NCI-H82 treated with DMSO at 0.1 percent for 48 hours (cell line): ENCODE results near the gene ACAP2.
"Not testable (repeated sequence)": the region's sequence is repeated elsewhere in the genome, so short reads cannot be mapped to it uniquely, and the experiment has no call there.

ENCODE experiments used
- DNase-seq: peaks from one replicate; lab custom pipeline; 2025; ENCODE audit not compliant: unreplicated experiment; lab: John Stamatoyannopoulos, UW

Gene ACAP2, protein sequence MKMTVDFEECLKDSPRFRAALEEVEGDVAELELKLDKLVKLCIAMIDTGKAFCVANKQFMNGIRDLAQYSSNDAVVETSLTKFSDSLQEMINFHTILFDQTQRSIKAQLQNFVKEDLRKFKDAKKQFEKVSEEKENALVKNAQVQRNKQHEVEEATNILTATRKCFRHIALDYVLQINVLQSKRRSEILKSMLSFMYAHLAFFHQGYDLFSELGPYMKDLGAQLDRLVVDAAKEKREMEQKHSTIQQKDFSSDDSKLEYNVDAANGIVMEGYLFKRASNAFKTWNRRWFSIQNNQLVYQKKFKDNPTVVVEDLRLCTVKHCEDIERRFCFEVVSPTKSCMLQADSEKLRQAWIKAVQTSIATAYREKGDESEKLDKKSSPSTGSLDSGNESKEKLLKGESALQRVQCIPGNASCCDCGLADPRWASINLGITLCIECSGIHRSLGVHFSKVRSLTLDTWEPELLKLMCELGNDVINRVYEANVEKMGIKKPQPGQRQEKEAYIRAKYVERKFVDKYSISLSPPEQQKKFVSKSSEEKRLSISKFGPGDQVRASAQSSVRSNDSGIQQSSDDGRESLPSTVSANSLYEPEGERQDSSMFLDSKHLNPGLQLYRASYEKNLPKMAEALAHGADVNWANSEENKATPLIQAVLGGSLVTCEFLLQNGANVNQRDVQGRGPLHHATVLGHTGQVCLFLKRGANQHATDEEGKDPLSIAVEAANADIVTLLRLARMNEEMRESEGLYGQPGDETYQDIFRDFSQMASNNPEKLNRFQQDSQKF

GRCh38 chr3:195442573-195443390, at the start of gene ACAP2:
ACAP2 (minus strand) TSS chr3:195443020; CDS start chr3:195442847, 173 bp downstream.
- DNase-seq = peak; percentile 98

GRCh38 chr3:195475614-195476013, 32.8 kb upstream of the ACAP2 start:
- DNase-seq = no peak

- DNase-seq = not testable (repeated sequence)
These were observed 32.3 kb upstream of the ACAP2 start for GRCh38 chr3:195475116-195475515.

GRCh38 chr3:195468841-195469240, 26.0 kb upstream of the ACAP2 start:
- DNase-seq = no peak

- DNase-seq = no peak
These were observed 25.6 kb upstream of the ACAP2 start for GRCh38 chr3:195468391-195468776.

- DNase-seq = no peak
These were observed 25.0 kb upstream of the ACAP2 start for GRCh38 chr3:195467641-195468390.

- no peak for DNase-seq
These were observed 23.4 kb upstream of the ACAP2 start for GRCh38 chr3:195466251-195466650.

- not testable (repeated sequence) for DNase-seq
These were observed 20.1 kb upstream of the ACAP2 start for GRCh38 chr3:195462922-195463321.

DNA sequence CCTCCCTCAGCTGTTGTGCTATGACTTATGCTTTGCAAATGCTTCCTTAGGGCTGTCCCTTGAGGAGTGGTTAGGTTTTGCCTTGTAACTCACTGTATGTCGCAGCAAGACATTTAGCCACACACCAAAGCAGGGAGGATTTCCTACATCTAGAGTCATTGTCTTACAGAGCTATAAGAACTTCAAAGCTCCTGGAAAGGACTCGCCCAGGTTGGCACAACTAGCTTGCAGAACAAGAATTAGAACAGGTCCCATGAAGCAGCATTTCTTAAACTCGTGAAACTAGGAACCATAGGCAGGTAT, 19.4 kb upstream of the ACAP2 start:
- no peak for DNase-seq

DNA sequence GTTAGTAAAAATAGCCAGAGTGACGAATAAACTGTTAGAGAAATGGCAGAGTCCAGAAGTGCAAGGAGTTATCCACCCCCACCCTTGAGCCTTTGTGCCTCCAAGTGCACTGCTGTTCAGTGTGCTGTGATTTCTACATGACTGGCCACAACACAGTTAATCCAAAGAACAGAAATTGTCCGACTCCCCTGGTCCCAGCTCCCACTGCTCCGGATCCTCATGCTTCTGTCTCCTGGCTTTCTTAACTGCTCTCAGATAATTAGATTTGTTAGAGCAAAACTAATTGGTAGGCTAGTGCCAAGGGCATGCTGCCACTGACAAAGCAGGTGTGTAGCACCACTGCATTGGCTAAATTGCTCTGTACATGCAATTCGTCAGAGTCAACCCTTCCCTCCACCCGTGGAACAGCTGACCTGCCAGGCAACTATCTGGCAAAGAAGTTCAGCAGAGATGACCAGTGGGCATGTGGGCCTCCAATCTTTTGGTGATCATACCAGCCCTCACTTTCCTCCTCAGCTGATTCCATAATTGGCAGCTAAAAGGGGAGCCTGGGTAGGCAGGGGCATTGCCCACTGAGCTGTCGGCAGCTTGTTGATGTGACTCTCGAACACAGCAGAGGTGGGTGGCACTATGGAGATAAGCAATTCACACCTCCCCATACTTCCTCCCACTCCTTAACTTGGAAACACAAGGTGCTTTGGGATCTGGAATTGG, 18.9 kb upstream of the ACAP2 start:
- DNase-seq = peak; percentile 40

GRCh38 chr3:195460091-195460713, 17.4 kb upstream of the ACAP2 start:
- DNase-seq = no peak

GRCh38 chr3:195458316-195458717, 15.5 kb upstream of the ACAP2 start:
- no peak for DNase-seq

DNA sequence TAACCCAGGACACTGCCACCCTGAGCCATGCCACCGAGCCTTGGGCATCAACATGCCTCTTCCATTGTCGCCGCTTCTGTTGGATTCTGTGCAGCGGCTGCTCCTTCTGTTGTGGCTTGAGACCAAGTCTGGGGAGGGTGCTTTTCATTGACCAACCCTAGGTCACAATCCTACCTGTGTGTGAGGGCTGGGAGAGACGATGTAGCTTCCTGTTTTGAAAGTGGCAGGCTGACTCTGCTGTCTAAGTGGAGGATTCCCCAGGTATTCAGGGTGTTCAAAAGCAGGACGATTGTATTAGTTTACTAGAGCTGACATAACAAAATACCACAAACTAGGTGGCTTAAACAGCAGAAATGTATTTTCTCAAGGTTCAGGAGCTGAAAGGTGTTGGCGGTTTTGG, 13.0 kb upstream of the ACAP2 start:
- DNase-seq = no peak

- no peak for DNase-seq
These were observed 10.4 kb upstream of the ACAP2 start for GRCh38 chr3:195453236-195453635.

GRCh38 chr3:195451373-195452015, 8.7 kb upstream of the ACAP2 start:
- DNase-seq = no peak

- DNase-seq = peak; percentile 85
These were observed 8.0 kb upstream of the ACAP2 start for GRCh38 chr3:195450731-195451229.

GRCh38 chr3:195448205-195448875, 5.5 kb upstream of the ACAP2 start:
- peak; percentile 44 for DNase-seq

- DNase-seq = peak; percentile 24
These were observed 4.4 kb upstream of the ACAP2 start for GRCh38 chr3:195447201-195447600.

GRCh38 chr3:195446359-195446758, 3.5 kb upstream of the ACAP2 start:
- no peak for DNase-seq
